ENCODE measurements around the gene AAK1.
"Not testable (repeated sequence)": the region's sequence is repeated elsewhere in the genome, so short reads cannot be mapped to it uniquely, and the experiment has no call there.

The AAK1 gene

GRCh38 chr2:69659349-69659748 lies 15.8 kb upstream of the AAK1 start:
- no peak for DNase-seq

DNA sequence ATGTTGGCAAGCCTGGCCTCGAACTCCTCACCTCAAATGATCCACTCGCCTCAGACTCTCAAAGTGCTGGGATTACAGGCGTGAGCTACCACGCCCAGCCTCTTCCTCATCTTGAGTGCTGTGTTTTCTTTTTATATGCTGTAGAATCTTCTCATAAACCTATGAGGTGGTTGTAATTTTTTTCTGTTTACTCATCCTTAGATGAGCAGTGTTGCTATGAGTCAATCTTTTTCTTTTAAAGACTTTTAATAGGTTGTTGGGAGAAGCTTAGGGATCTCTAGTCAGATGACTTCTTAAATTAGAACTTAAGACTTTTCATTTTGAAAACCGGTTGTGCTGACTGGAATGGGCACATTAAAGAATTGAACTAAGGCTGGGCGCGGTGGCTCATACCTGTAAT lies 8.7 kb upstream of the AAK1 start:
- DNase-seq = no peak

GRCh38 chr2:69647196-69647595 lies 3.7 kb upstream of the AAK1 start:
- DNase-seq = not testable (repeated sequence)

DNA sequence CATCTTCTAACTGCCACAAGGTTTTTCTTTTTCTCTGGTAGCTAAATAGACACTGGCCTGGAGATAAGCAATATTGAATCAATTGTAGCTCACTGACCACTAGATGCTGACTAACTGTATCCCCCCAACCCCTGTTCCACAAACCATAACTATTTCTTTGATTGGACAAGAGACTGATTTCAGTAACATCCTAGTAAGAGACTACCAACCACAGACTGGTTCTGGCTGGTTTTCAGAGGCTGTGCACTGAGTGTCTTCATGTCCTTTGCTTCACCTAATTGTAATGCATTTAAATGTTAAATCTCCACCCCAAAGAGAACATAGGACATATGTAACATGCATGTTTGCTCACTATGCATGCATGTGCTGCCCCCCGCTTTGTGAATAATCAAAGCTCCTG lies 3.2 kb upstream of the AAK1 start:
- no peak for DNase-seq

DNA sequence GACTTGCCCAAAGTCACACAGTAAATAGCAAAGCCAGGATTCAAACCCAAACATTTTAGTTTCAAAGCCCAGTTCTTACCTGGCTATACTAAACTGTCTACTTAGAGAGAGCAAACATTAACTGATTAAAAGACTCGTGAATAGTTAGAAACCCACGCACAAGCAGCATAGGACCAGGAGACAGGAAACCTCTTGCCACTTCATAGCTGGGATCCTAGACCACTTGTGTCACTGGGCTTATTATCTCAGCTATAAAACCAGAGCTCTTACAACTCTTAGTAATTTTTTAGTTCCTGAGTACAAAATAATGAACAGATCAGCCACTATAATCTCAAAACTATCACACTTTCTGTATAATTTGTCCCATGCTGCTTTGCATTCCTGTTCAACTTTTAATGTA lies 2.4 kb upstream of the AAK1 start:
- DNase-seq = no peak

DNA sequence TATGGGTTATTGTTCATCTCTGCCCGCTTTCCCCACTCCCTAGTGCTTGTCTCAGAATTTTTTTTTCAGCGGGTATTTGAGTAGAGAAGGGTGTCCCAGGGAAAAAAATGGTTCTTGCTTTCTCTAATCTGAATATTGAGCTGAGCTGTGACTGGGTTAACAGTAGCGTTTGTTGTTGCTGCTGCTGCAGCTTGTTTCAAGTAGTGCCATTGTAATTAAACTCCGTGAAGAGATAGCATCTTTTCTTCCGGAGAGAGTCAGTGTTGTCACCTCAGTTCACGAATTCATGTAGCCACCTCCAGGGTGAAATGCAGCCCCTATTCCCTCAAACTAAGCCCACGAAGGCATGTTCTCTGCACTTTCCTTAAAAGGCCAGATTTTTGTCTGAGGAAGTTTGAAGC lies 1.5 kb upstream of the AAK1 start:
- no peak for DNase-seq

DNA sequence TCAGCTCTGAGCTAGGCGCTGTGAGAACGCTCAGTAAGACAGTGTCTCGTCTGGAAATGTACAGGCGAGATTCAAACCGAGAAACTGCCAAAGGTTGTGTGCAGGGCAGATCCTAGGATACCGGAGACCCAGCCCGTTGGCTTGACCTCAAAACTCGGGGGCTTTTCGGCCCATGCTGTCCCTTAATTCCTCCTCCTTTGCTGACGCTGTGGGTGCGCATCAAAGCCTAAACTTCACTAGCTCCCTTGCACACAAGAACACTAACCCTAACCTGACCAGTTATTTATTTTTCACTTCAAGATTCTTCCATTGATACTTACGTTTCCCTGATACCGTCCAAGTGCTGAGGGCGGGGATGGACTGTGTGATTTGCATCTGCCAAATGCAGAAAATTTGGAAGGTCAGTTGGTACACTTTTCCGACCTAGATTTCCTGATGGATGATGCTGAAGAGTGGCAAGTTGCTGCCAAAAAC lies 1.0 kb upstream of the AAK1 start:
- DNase-seq = no peak

- peak; percentile 73 for DNase-seq
These were observed 584 bp downstream of the AAK1 start for GRCh38 chr2:69642709-69643601.

GRCh38 chr2:69641887-69642708 lies 1.4 kb downstream of the AAK1 start:
- no peak for DNase-seq

DNA sequence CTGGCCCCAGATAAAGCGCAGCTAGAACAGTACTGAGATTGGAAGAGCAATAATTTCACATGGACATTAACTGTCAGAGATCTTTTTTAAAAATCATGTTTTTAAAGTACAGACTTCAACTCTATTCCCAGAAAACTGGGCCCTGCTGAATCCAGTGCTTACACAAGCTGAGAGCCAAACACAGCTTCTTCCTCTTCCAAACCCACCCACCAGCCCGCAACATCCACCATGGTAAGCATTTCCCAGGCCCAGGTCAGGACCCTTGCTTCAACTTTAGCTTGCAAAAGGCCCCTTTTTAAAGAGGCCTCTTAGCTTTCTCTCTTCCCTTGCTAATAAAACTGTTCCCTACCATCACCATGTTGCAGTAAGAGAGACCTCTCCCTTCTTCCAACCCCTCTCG lies 2.1 kb downstream of the AAK1 start:
- DNase-seq = no peak

GRCh38 chr2:69639266-69639665 lies 4.3 kb downstream of the AAK1 start:
- no peak for DNase-seq

DNA sequence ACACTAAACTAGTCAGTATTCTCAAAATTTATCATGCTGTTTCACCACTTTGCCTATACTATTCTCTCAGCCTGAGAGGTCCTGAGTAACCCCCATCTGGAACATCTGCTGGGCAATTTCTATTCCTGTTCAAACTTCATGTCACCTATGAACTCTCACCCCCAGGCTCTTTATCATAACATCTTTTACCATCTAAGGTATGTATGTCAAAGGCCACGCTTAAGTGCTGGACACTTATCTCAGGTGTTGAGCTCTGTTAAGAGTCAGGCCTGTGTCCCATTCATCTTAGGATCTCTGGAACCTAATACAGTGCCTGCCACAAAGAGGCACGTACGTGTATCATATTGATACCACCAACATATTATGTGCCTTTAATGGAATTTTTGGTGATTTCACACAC lies 4.9 kb downstream of the AAK1 start:
- DNase-seq = no peak

DNA sequence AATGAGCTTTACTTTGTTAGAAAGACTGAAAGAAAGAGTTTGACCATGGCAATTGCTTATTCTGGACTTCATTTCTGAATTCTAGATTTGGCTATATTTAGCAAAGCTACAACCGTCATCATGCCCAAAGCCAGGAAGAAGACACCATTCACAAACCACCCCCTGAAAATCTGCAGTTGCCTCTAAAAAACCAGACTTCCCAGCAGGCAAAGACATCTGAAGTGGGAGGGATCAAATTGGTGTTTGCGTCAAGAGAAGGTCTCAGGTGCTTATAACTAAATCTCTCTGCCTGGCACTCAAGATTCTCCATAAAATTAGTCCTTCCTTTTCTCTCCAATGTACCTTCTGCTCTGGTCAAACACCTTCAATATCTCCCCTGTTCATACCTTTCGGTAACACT lies 5.6 kb downstream of the AAK1 start:
- no peak for DNase-seq

- no peak for DNase-seq
These were observed 7.1 kb downstream of the AAK1 start for GRCh38 chr2:69636395-69636794.

DNA sequence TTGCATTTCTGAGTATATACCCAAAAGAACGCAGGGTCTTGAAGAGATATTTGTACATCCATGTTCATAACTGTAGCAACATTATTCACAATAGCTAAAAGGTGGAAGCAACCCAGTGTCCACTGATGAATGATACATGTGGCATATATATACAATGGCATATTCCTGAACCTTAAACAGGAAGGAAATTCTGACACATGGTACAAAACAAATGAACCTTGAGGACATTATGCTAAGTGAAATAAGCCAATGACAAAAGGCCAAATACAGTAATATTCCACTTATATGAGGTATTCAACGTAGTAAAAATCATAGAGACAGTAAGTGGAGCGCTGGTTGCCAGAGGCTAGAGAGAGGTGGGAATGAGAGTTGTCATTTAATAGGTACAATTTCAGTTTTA lies 8.1 kb downstream of the AAK1 start:
- DNase-seq = no peak

DNA sequence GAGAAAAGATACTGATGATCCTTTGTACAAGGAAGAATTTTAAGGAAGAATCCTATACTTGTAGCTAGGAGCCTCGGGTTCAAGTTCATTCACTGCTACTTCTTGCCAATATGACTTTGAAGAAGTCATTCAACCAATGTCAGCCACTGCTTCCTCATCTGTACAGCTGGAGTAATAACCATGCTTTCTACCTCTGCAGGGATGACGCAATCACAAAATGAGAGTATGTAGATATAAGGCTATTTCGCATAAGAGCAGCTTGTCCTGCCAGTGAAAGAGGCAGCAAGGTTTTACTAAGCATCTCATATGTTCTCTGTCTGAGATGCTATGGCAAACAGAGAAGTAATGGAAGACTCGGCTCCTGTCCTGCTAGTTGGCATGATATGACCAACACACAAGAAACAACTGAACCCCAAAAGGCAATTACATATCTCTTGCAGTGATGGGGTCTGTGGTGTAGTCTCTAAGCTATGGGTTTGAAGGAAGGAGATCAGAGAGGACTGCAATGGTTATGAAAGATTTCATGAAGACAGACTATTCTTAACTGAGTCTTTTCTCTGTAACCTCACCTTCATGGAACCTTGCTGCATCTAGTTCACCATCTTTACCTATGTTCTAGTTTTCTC lies 9.2 kb downstream of the AAK1 start:
- no peak for DNase-seq

GRCh38 chr2:69631402-69631801 lies 12.1 kb downstream of the AAK1 start:
- no peak for DNase-seq

DNA sequence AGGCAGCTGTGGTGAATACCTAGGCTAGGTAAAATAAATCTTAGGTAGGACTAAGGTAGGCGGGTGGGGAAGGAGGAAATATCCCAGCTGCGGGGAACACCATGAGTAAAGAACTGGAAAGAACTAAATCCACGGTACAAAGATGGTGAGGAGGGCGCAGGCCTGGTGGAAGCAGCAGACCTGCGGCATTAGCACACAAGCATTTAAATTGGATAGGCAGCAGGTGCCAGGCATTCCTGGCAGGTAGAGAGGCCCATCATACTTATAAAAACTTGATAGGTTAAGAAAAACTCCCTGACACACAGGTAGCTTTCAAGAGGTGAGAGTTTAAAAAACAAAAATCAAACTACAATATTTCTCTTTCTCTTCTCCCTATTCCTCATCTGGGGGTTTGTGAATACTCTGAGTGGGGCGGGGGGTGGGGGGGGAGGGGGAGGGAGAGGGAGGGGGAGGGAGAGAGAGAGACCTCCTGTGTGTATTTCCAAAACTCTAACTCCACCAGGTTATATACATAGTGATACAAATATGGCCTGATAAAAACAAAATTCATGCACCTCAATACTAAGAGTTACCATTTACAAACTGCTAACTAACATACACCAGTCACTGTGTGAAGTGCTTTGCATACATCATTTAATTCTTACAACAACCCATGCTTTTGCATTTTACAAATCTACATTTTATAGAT lies 13.5 kb downstream of the AAK1 start:
- DNase-seq = no peak

GRCh38 chr2:69628325-69629021 lies 15.1 kb downstream of the AAK1 start:
- DNase-seq = no peak

DNA sequence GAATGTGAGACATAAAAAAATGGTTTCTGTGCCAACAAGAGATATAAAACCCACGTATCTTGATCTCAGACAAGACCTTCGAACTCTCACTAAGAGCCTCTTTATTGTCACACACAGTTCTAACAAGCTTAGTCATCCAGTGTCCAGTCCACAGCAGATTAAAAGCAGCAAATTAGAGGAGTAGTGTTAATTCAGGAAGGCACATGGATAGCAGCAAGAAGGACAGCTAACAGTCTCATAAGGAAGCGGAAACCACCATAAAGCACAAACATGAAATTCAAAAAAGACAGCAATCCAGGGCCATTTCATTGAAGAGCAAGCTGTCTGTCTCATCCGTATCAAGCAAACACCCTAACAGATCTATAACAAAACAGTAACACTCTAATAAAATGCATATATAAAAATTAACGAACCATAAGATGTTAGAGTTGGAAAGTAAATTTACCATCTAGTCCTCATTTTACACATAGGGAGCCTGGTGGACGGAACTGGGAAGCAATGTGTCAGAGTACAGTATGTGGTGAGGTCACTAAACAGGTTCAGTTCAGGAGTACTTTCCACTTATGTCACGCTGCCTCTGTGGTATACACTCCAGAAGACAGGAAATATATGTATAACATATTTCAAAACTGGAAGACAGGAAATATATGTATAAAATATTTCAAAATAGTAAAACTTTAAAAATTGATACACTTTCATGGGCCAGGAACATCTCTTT lies 18.3 kb downstream of the AAK1 start:
- DNase-seq = no peak

GRCh38 chr2:69624611-69625010 lies 18.9 kb downstream of the AAK1 start:
- no peak for DNase-seq

GRCh38 chr2:69624131-69624530 lies 19.4 kb downstream of the AAK1 start:
- DNase-seq = no peak

All from NK-92 treated with Interleukin-12 subunit alpha and Interleukin-12 subunit beta, amount 100 ng/mL, for 24 hours (cell line).